ENCODE measurements around the gene SLC4A1.

SLC4A1 gene

GRCh38 chr17:44258811-44259351 lies 9.1 kb downstream of the SLC4A1 start:
- DNase-seq (ENCODE audit: low spot score) = no peak
- in situ Hi-C loops (cut with MboI; ENCODE audit: low sequenced_read_pairs, unreplicated experiment) = no loop called here
- TF ChIP-seq, protein P1, sequence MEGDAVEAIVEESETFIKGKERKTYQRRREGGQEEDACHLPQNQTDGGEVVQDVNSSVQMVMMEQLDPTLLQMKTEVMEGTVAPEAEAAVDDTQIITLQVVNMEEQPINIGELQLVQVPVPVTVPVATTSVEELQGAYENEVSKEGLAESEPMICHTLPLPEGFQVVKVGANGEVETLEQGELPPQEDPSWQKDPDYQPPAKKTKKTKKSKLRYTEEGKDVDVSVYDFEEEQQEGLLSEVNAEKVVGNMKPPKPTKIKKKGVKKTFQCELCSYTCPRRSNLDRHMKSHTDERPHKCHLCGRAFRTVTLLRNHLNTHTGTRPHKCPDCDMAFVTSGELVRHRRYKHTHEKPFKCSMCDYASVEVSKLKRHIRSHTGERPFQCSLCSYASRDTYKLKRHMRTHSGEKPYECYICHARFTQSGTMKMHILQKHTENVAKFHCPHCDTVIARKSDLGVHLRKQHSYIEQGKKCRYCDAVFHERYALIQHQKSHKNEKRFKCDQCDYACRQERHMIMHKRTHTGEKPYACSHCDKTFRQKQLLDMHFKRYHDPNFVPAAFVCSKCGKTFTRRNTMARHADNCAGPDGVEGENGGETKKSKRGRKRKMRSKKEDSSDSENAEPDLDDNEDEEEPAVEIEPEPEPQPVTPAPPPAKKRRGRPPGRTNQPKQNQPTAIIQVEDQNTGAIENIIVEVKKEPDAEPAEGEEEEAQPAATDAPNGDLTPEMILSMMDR (IDR thresholded peaks at IDR 0.05; ENCODE audit: borderline replicate concordance, control extremely low read depth, extremely low read depth, insufficient read depth, missing control alignments) = no peak

- TF ChIP-seq, protein P1 (IDR thresholded peaks at IDR 0.05; ENCODE audit: borderline replicate concordance, control extremely low read depth, extremely low read depth, insufficient read depth, missing control alignments) = no peak
- no peak for DNase-seq (ENCODE audit: low spot score)
- in situ Hi-C loops (cut with MboI; ENCODE audit: low sequenced_read_pairs, unreplicated experiment) = no loop called here
Observed at GRCh38 chr17:44257815-44258760, 9.8 kb downstream of the SLC4A1 start.

GRCh38 chr17:44256671-44257070 lies 11.3 kb downstream of the SLC4A1 start:
- TF ChIP-seq, protein P1 (IDR thresholded peaks at IDR 0.05; ENCODE audit: borderline replicate concordance, control extremely low read depth, extremely low read depth, insufficient read depth, missing control alignments) = no peak
- in situ Hi-C loops (cut with MboI; ENCODE audit: low sequenced_read_pairs, unreplicated experiment) = no loop called here
- no peak for DNase-seq (ENCODE audit: low spot score)

- TF ChIP-seq, protein P1 (IDR thresholded peaks at IDR 0.05; ENCODE audit: borderline replicate concordance, control extremely low read depth, extremely low read depth, insufficient read depth, missing control alignments) = no peak
- no peak for DNase-seq (ENCODE audit: low spot score)
Observed at GRCh38 chr17:44255915-44256314, 12.0 kb downstream of the SLC4A1 start.

DNA sequence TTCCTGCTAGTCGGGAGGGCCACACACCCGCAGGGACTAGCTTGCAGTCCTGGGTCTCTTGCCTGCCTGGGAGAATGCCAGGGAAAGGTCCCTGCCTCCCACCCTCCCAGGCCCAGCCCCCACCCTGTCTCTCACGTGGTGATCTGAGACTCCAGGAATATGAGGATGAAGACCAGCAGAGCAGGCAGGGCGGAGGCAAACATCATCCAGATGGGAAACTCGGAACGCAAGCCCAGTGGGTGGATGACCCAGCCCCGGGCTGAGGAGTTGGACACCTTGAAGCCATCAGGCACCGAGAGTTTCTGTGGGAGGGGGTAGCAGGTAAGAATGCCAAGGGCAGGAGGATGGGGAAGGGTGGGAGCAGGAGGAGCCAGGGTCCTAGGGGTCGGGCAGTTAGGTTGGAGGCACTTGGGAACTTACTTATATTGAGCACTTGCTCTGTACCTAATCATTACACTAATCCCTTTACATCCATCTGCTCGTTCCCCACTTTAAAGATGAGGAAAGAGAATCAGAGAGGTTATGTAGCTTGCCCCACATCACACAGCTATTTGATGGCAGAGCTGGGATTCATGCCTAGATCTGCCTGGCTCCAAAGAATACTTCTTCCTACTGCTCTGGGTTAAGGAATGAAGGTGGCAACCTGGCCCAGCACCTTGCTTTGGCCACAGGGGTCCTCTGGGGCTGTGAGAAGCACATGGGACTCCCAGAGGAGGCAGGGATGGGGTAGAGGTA lies 13.4 kb downstream of the SLC4A1 start:
- TF ChIP-seq, protein P1 (IDR thresholded peaks at IDR 0.05; ENCODE audit: borderline replicate concordance, control extremely low read depth, extremely low read depth, insufficient read depth, missing control alignments) = no peak
- in situ Hi-C loops (cut with MboI; ENCODE audit: low sequenced_read_pairs, unreplicated experiment) = no loop called here
- DNase-seq (ENCODE audit: low spot score) = no peak

More at GRCh38 chr17:44255915-44256314, 12.0 kb downstream of the SLC4A1 start:
- in situ Hi-C loops (cut with MboI; ENCODE audit: low sequenced_read_pairs, unreplicated experiment) = no loop called here

GRCh38 chr17:44253006-44253405 lies 14.9 kb downstream of the SLC4A1 start:
- in situ Hi-C loops (cut with MboI; ENCODE audit: low sequenced_read_pairs, unreplicated experiment) = no loop called here
- no peak for DNase-seq (ENCODE audit: low spot score)
- TF ChIP-seq, protein P1 (IDR thresholded peaks at IDR 0.05; ENCODE audit: borderline replicate concordance, control extremely low read depth, extremely low read depth, insufficient read depth, missing control alignments) = no peak

All from GM13976 (cell line).